ENCODE results near the gene FER1L5.

The FER1L5 gene

GRCh38 chr2:96642564-96643360 lies at the start of gene FER1L5:
Gene FER1L5 (plus strand): TSS chr2:96642764. CDS start chr2:96642837, 73 bp downstream.
- no peak for DNase-seq (ENCODE audit: low read depth)
- H3K4me3 ChIP-seq (ENCODE audit: low read depth, low read length) = peak within 1 kb of the TSS; percentile 31

GRCh38 chr2:96594282-96594681 lies 48.3 kb upstream of the FER1L5 start:
- DNase-seq (ENCODE audit: low read depth) = no peak
- no peak overlapping the region for H3K4me3 ChIP-seq (ENCODE audit: low read depth, low read length)

- no peak for DNase-seq (ENCODE audit: low read depth)
- no peak overlapping the region for H3K4me3 ChIP-seq (ENCODE audit: low read depth, low read length)
Observed at GRCh38 chr2:96594691-96595152, 47.8 kb upstream of the FER1L5 start.

- DNase-seq (ENCODE audit: low read depth) = no peak
Observed at GRCh38 chr2:96596596-96596995, 46.0 kb upstream of the FER1L5 start.

GRCh38 chr2:96599941-96600340 lies 42.6 kb upstream of the FER1L5 start:
- H3K4me3 ChIP-seq (ENCODE audit: low read depth, low read length) = no peak overlapping the region
- DNase-seq (ENCODE audit: low read depth) = no peak

More at GRCh38 chr2:96596596-96596995, 46.0 kb upstream of the FER1L5 start:
- H3K4me3 ChIP-seq (ENCODE audit: low read depth, low read length) = no peak overlapping the region

GRCh38 chr2:96601382-96602292 lies 40.9 kb upstream of the FER1L5 start:
- no peak overlapping the region for H3K4me3 ChIP-seq (ENCODE audit: low read depth, low read length)
- DNase-seq (ENCODE audit: low read depth) = no peak

- no peak overlapping the region for H3K4me3 ChIP-seq (ENCODE audit: low read depth, low read length)
- DNase-seq (ENCODE audit: low read depth) = no peak
Observed at GRCh38 chr2:96602330-96602823, 40.2 kb upstream of the FER1L5 start.

- DNase-seq (ENCODE audit: low read depth) = no peak
- H3K4me3 ChIP-seq (ENCODE audit: low read depth, low read length) = no peak overlapping the region
Observed at GRCh38 chr2:96604104-96604503, 38.5 kb upstream of the FER1L5 start.

- H3K4me3 ChIP-seq (ENCODE audit: low read depth, low read length) = no peak overlapping the region
- no peak for DNase-seq (ENCODE audit: low read depth)
Observed at GRCh38 chr2:96608469-96609455, 33.8 kb upstream of the FER1L5 start.

- no peak for DNase-seq (ENCODE audit: low read depth)
- H3K4me3 ChIP-seq (ENCODE audit: low read depth, low read length) = no peak overlapping the region
Observed at GRCh38 chr2:96616128-96616527, 26.4 kb upstream of the FER1L5 start.

GRCh38 chr2:96616535-96616934 lies 26.0 kb upstream of the FER1L5 start:
- DNase-seq (ENCODE audit: low read depth) = no peak
- no peak overlapping the region for H3K4me3 ChIP-seq (ENCODE audit: low read depth, low read length)

GRCh38 chr2:96617012-96617411 lies 25.6 kb upstream of the FER1L5 start:
- H3K4me3 ChIP-seq (ENCODE audit: low read depth, low read length) = no peak overlapping the region
- DNase-seq (ENCODE audit: low read depth) = no peak

- no peak overlapping the region for H3K4me3 ChIP-seq (ENCODE audit: low read depth, low read length)
- DNase-seq (ENCODE audit: low read depth) = peak; percentile 25
Observed at GRCh38 chr2:96618596-96619283, 23.8 kb upstream of the FER1L5 start.

GRCh38 chr2:96622544-96622943 lies 20.0 kb upstream of the FER1L5 start:
- DNase-seq (ENCODE audit: low read depth) = no peak
- no peak overlapping the region for H3K4me3 ChIP-seq (ENCODE audit: low read depth, low read length)

- no peak for DNase-seq (ENCODE audit: low read depth)
- H3K4me3 ChIP-seq (ENCODE audit: low read depth, low read length) = no peak overlapping the region
Observed at GRCh38 chr2:96623116-96623515, 19.4 kb upstream of the FER1L5 start.

- no peak overlapping the region for H3K4me3 ChIP-seq (ENCODE audit: low read depth, low read length)
- no peak for DNase-seq (ENCODE audit: low read depth)
Observed at GRCh38 chr2:96625571-96626552, 16.7 kb upstream of the FER1L5 start.

GRCh38 chr2:96626553-96626942 lies 16.0 kb upstream of the FER1L5 start:
- H3K4me3 ChIP-seq (ENCODE audit: low read depth, low read length) = no peak overlapping the region
- DNase-seq (ENCODE audit: low read depth) = no peak

Data from skeletal muscle cell (primary cell).